ENCODE data around the gene XAGE1B.

- TF ChIP-seq, protein P1, sequence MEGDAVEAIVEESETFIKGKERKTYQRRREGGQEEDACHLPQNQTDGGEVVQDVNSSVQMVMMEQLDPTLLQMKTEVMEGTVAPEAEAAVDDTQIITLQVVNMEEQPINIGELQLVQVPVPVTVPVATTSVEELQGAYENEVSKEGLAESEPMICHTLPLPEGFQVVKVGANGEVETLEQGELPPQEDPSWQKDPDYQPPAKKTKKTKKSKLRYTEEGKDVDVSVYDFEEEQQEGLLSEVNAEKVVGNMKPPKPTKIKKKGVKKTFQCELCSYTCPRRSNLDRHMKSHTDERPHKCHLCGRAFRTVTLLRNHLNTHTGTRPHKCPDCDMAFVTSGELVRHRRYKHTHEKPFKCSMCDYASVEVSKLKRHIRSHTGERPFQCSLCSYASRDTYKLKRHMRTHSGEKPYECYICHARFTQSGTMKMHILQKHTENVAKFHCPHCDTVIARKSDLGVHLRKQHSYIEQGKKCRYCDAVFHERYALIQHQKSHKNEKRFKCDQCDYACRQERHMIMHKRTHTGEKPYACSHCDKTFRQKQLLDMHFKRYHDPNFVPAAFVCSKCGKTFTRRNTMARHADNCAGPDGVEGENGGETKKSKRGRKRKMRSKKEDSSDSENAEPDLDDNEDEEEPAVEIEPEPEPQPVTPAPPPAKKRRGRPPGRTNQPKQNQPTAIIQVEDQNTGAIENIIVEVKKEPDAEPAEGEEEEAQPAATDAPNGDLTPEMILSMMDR (IDR thresholded peaks at IDR 0.05; ENCODE audit: borderline replicate concordance, extremely low read depth, low read length, poor library complexity, severe bottlenecking) = no peak
- TF ChIP-seq EZH2 (IDR thresholded peaks at IDR 0.05; ENCODE audit: borderline replicate concordance, low read depth, low read length, severe bottlenecking) = no peak
Measured at GRCh38 chrX:52544147-52544840, 27.4 kb upstream of the XAGE1B start.
